WTC11 (cell line): Measurements from ENCODE around the gene ACBD4. TPM values are rescaled to one million over a fixed set of nuclear protein-coding genes. Genes with fewer than 3 reads are reported as not detected.

Experiments used
- ATAC-seq: fragments of 200-7000 bp; cut with Tn5 transposase; 2 replicates; pipeline ENCODE4 v1.10.0; 2021; ENCODE audit warnings: mild to moderate bottlenecking, moderate library complexity
- CTCF ChIA-PET: fragments of 300-600 bp; sonication (Branson Sonifier 250); formaldehyde crosslinking; loops from one replicate; lab custom pipeline; 2021; ENCODE audit warnings: antibody characterized with exemption; lab: Charles Lee
- POLR2A ChIA-PET: fragments of 350-600 bp; sonication (Branson Sonifier 250); formaldehyde crosslinking; loops from one replicate; lab custom pipeline; 2021; ENCODE audit warnings: antibody characterized with exemption; lab: Charles Lee
- DNase-seq: peaks from one replicate; pipeline ENCODE4 v3.0.0; 2021; ENCODE audit warnings: low spot score
- H3K27ac Mint-ChIP-seq: 2 replicates; pipeline ENCODE4 v1.8.0; 2021; ENCODE audit warnings: mixed read lengths
- H3K27me3 Mint-ChIP-seq: 2 replicates; pipeline ENCODE4 v1.8.0; 2021; ENCODE audit warnings: low read depth, mild to moderate bottlenecking, moderate library complexity, mixed read lengths
- H3K36me3 Mint-ChIP-seq: 2 replicates; pipeline ENCODE4 v1.8.0; 2021; ENCODE audit warnings: mixed read lengths
- H3K4me1 Mint-ChIP-seq: 2 replicates; pipeline ENCODE4 v1.8.0; 2022; ENCODE audit warnings: mixed read lengths
- H3K4me3 Mint-ChIP-seq: 2 replicates; pipeline ENCODE4 v1.8.0; 2021; ENCODE audit warnings: mild to moderate bottlenecking, moderate library complexity, mixed read lengths
- H3K9me3 Mint-ChIP-seq: 2 replicates; pipeline ENCODE4 v1.8.0; 2021; ENCODE audit warnings: mixed read lengths
- ARID4B ChIP-seq: sonication (generic); formaldehyde crosslinking; IDR thresholded peaks from 2 replicates; pipeline ENCODE4 v1.8.0; 2023; ENCODE audit warnings: missing genetic modification reagents, mild to moderate bottlenecking, borderline replicate concordance
- ATF1 ChIP-seq: sonication (generic); formaldehyde crosslinking; IDR thresholded peaks from 2 replicates; pipeline ENCODE4 v1.8.1; 2023; ENCODE audit warnings: mild to moderate bottlenecking, moderate library complexity, missing genetic modification reagents
- CREB1 ChIP-seq: sonication (generic); formaldehyde crosslinking; IDR thresholded peaks from 2 replicates; pipeline ENCODE4 v1.8.0; 2023; ENCODE audit warnings: mild to moderate bottlenecking, missing genetic modification reagents
- ELF4 ChIP-seq: sonication (generic); formaldehyde crosslinking; IDR thresholded peaks from 2 replicates; pipeline ENCODE4 v1.8.1; 2022; ENCODE audit warnings: low read depth, mild to moderate bottlenecking, moderate library complexity, missing genetic modification reagents
- ERG ChIP-seq: fragments of 250-450 bp; sonication (Bioruptor Pico); IDR thresholded peaks from 2 replicates; pipeline ENCODE4 v1.8.0; 2021; ENCODE audit warnings: mild to moderate bottlenecking
- FOXK1 ChIP-seq: sonication (generic); formaldehyde crosslinking; IDR thresholded peaks from 2 replicates; pipeline ENCODE4 v1.8.0; 2022; ENCODE audit warnings: mild to moderate bottlenecking, moderate library complexity, missing genetic modification reagents
- GABPB1 ChIP-seq: sonication (generic); formaldehyde crosslinking; IDR thresholded peaks from 2 replicates; pipeline ENCODE4 v1.8.1; 2023; ENCODE audit warnings: mild to moderate bottlenecking, missing genetic modification reagents
- MAX ChIP-seq: sonication (generic); formaldehyde crosslinking; IDR thresholded peaks from 2 replicates; pipeline ENCODE4 v1.8.0; 2022; ENCODE audit warnings: mild to moderate bottlenecking, missing genetic modification reagents
- MXD4 ChIP-seq: fragments of 250-450 bp; sonication (Bioruptor Pico); IDR thresholded peaks from 2 replicates; pipeline ENCODE4 v1.8.0; 2021; ENCODE audit warnings: mild to moderate bottlenecking, moderate library complexity, borderline replicate concordance
- OVOL2 ChIP-seq: fragments of 250-450 bp; sonication (Bioruptor Pico); IDR thresholded peaks from 2 replicates; pipeline ENCODE4 v1.9.0; 2021; ENCODE audit warnings: mild to moderate bottlenecking, borderline replicate concordance
- PRDM15 ChIP-seq: sonication (generic); formaldehyde crosslinking; IDR thresholded peaks from 2 replicates; pipeline ENCODE4 v1.8.0; 2022; ENCODE audit warnings: missing genetic modification reagents
- RELA ChIP-seq: sonication (generic); formaldehyde crosslinking; IDR thresholded peaks from 2 replicates; pipeline ENCODE4 v1.8.1; 2022; ENCODE audit warnings: missing genetic modification reagents, mild to moderate bottlenecking, borderline replicate concordance
- SMAD4 ChIP-seq: sonication (generic); formaldehyde crosslinking; IDR thresholded peaks from 2 replicates; pipeline ENCODE4 v1.8.0; 2022; ENCODE audit warnings: mild to moderate bottlenecking, missing genetic modification reagents
- TEAD1 ChIP-seq: sonication (generic); formaldehyde crosslinking; IDR thresholded peaks from 2 replicates; pipeline ENCODE4 v1.8.0; 2022; ENCODE audit warnings: mild to moderate bottlenecking, missing genetic modification reagents
- TEAD4 ChIP-seq: sonication (generic); formaldehyde crosslinking; IDR thresholded peaks from 2 replicates; pipeline ENCODE4 v1.8.0; 2022; ENCODE audit warnings: mild to moderate bottlenecking, missing genetic modification reagents
- TP53 ChIP-seq: sonication (generic); formaldehyde crosslinking; IDR thresholded peaks from 2 replicates; pipeline ENCODE4 v1.8.1; 2023; ENCODE audit warnings: mild to moderate bottlenecking, missing genetic modification reagents
- USF2 ChIP-seq: sonication (generic); formaldehyde crosslinking; IDR thresholded peaks from 2 replicates; pipeline ENCODE4 v1.8.1; 2023; ENCODE audit warnings: mild to moderate bottlenecking, missing genetic modification reagents, moderate library complexity
- ZNF121 ChIP-seq: sonication (generic); formaldehyde crosslinking; IDR thresholded peaks from 2 replicates; pipeline ENCODE4 v1.8.0; 2023; ENCODE audit warnings: missing genetic modification reagents
- ZNF219 ChIP-seq: sonication (generic); formaldehyde crosslinking; IDR thresholded peaks from 2 replicates; pipeline ENCODE4 v1.8.0; 2023; ENCODE audit warnings: missing genetic modification reagents, mild to moderate bottlenecking, borderline replicate concordance
- ZNF232 ChIP-seq: sonication (generic); formaldehyde crosslinking; IDR thresholded peaks from 2 replicates; pipeline ENCODE4 v1.8.0; 2022; ENCODE audit warnings: mild to moderate bottlenecking, missing genetic modification reagents
- ZNF425 ChIP-seq: fragments of 250-450 bp; sonication (Bioruptor Pico); conservative IDR thresholded peaks from 2 replicates; pipeline ENCODE4 v1.9.0; 2021; ENCODE audit warnings: mild to moderate bottlenecking
- ZNF671 ChIP-seq: fragments of 250-450 bp; sonication (Bioruptor Pico); IDR thresholded peaks from 2 replicates; pipeline ENCODE4 v1.8.0; 2021; ENCODE audit warnings: mild to moderate bottlenecking
- total RNA-seq: library from RNA; stranded (reverse); gene quantifications from 3 replicates; pipeline ENCODE4 v1.2.3, GENCODE V29; 2021

The ACBD4 gene
- total RNA-seq, 1 experiment from 2014 or later, result 12.7 TPM

GRCh38 chr17:45171338-45172231 is 36.1 kb downstream of the ACBD4 start:
- peak; percentile 73 for DNase-seq

GRCh38 chr17:45172232-45172540 is 36.7 kb downstream of the ACBD4 start:
- CTCF ChIA-PET, result interaction anchor here (0.6 to 6.4 kb wide), 17 partner anchors 10 to 256 kb away, joined by 3 to 99 read pairs (median 6); partner anchors contain the start of genes ACBD4, HEXIM1 and HEXIM2
- ATAC-seq (peak; percentile 3), DNase-seq (no peak)
- peaks cover 29% of the 10 kb centered on the region for H3K4me1 Mint-ChIP-seq
- no peaks in the 10 kb centered on the region for H3K9me3 Mint-ChIP-seq
- POLR2A ChIA-PET, result interaction anchor here (0.6 to 4.4 kb wide), 13 partner anchors 10 to 201 kb away, joined by 3 to 82 read pairs (median 5); partner anchors contain the start of genes ACBD4, HEXIM1 and HEXIM2
- H3K27me3 Mint-ChIP-seq, result no peaks in the 10 kb centered on the region
- peak overlapping the region; percentile 79 for H3K27ac Mint-ChIP-seq
- H3K36me3 Mint-ChIP-seq, result no peaks in the 10 kb centered on the region
- 0 out of 2 replicates have a peak overlapping the region, but pooled peaks have one; percentile 22 for H3K4me3 Mint-ChIP-seq
- no peak for TF ChIP-seq SMAD4 (CRISPR knock-in tag)
- TF ChIP-seq CREB1 (CRISPR knock-in tag), result no peak
- TF ChIP-seq ZNF121 (CRISPR knock-in tag), result no peak
- no peak for TF ChIP-seq PRDM15
- TF ChIP-seq GABPB1, result no peak
- no peak for TF ChIP-seq ARID4B (CRISPR knock-in tag)
- TF ChIP-seq ERG, result no peak
- TF ChIP-seq ATF1 (CRISPR knock-in tag), result no peak
- no peak for TF ChIP-seq MXD4 (CRISPR knock-in tag)
- TF ChIP-seq TEAD1 (CRISPR knock-in tag), result no peak
- no peak for TF ChIP-seq ZNF671 (CRISPR knock-in tag)
- no peak for TF ChIP-seq USF2 (CRISPR knock-in tag)
- no peak for TF ChIP-seq TP53 (CRISPR knock-in tag)
- TF ChIP-seq RELA, result no peak
- no peak for TF ChIP-seq FOXK1
- no peak for TF ChIP-seq ZNF219 (CRISPR knock-in tag)
- no peak for TF ChIP-seq ZNF425 (CRISPR knock-in tag)
- TF ChIP-seq OVOL2 (CRISPR knock-in tag), result no peak

More at GRCh38 chr17:45171338-45172231, 36.1 kb downstream of the ACBD4 start:
- peak overlapping the region; percentile 22; the same call in 1 of the 2 replicates for H3K4me3 Mint-ChIP-seq
- ChIA-PET CTCF (interaction anchor here (0.6 to 6.4 kb wide), 17 partner anchors 10 to 257 kb away, joined by 3 to 99 read pairs (median 6); partner anchors contain the start of genes ACBD4, HEXIM1 and HEXIM2), POLR2A (interaction anchor here (0.6 to 4.4 kb wide), 10 partner anchors 10 to 202 kb away, joined by 3 to 82 read pairs (median 4); partner anchors contain the start of genes ACBD4, HEXIM1 and HEXIM2)
- H3K36me3 Mint-ChIP-seq, result no peaks in the 10 kb centered on the region
- no peaks in the 10 kb centered on the region for H3K27me3 Mint-ChIP-seq
- H3K4me1 Mint-ChIP-seq, result peaks cover 29% of the 10 kb centered on the region
- H3K9me3 Mint-ChIP-seq, result no peaks in the 10 kb centered on the region
- peak overlapping the region; percentile 87 for H3K27ac Mint-ChIP-seq
- peak; percentile 67 for ATAC-seq
- TF ChIP-seq MAX (CRISPR knock-in tag) (peak; percentile 43; the same call in 1 of the 2 replicates), TP53 (CRISPR knock-in tag) (0 out of 2 replicates have a peak, but pooled peaks have one; percentile 29), TEAD4 (CRISPR knock-in tag) (no peak), ZNF232 (CRISPR knock-in tag) (no peak), ELF4 (CRISPR knock-in tag) (no peak)
- TF ChIP-seq, all 79 proteins: peak for 2
